SK-N-MC (cell line): ENCODE measurements around the gene LSM3.
A peak's percentile ranks its signal among the peaks of the same experiment; 100 is the strongest.

Experiments
- DNase-seq: peaks from one replicate; pipeline ENCODE4 v3.0.0-alpha.2; 2011; ENCODE audit warnings: low read depth, low spot score
- H3K27ac ChIP-seq: fragments of 200-600 bp; sonication (generic); 2 replicates; pipeline ENCODE4 v1.5.1; 2016; ENCODE audit warnings: mixed run types
- H3K36me3 ChIP-seq: fragments of 200-600 bp; sonication (generic); 2 replicates; pipeline ENCODE4 v1.6.1; 2017; ENCODE audit warnings: antibody characterized with exemption, low read length, mixed read lengths; ENCODE audit not compliant: insufficient read depth
- H3K4me3 ChIP-seq: fragments of 200-600 bp; sonication (generic); 2 replicates; pipeline ENCODE4 v1.5.1; 2016
- H3K9ac ChIP-seq: fragments of 200-600 bp; sonication (generic); 2 replicates; pipeline ENCODE4 v1.8.0; 2017; ENCODE audit warnings: mixed run types, mixed read lengths; ENCODE audit not compliant: insufficient read length
- H3K9me3 ChIP-seq: fragments of 200-600 bp; sonication (generic); 2 replicates; pipeline ENCODE4 v1.6.1; 2017; ENCODE audit warnings: low read depth, mild to moderate bottlenecking, antibody characterized with exemption, low read length, moderate library complexity, mixed read lengths
- EZH2 ChIP-seq: fragments of 200-600 bp; sonication (generic); IDR thresholded peaks from one replicate; pipeline ENCODE4 v1.6.1; 2017; ENCODE audit warnings: antibody characterized with exemption
- FOXP2 ChIP-seq: optimal IDR thresholded peaks from 2 replicates; pipeline ENCODE3; 2011; ENCODE audit warnings: mild to moderate bottlenecking, moderate library complexity; ENCODE audit not compliant: insufficient read depth; ENCODE audit errors: extremely low read length, control extremely low read depth
- POLR2AphosphoS5 ChIP-seq: IDR thresholded peaks from 2 replicates; pipeline ENCODE4 v1.6.1; 2012; ENCODE audit warnings: mild to moderate bottlenecking, low read depth, low read length, borderline replicate concordance

LSM3 gene

DNA sequence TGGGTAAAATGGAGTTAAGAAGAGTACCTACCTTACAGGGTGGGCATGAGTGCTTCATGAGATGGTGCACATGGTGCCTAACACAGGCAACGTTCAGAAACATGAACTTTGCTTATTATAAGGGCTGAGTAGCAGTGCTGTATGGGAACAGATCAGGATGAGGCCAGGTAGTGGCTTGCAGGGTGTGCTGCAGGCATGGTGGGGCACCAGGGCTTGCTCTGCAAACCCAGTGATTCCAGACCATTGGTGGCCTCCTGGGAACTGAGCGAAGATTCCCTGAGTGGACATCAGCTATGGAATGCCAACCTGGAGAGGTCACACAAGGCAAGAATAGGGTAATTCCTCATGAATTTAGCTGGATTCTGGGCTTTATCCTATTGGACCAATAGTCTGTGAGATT is 37.9 kb upstream of the LSM3 start:
- TF ChIP-seq FOXP2 = no peak
- TF ChIP-seq EZH2 = no peak
- TF ChIP-seq POLR2AphosphoS5 = no peak
- no peak for DNase-seq
- Histone ChIP-seq H3K4me3 (no peak overlapping the region), H3K9ac (no peak overlapping the region), H3K27ac (no peak overlapping the region), H3K36me3 (no peaks in the 10 kb centered on the region), H3K9me3 (no peaks in the 10 kb centered on the region)

DNA sequence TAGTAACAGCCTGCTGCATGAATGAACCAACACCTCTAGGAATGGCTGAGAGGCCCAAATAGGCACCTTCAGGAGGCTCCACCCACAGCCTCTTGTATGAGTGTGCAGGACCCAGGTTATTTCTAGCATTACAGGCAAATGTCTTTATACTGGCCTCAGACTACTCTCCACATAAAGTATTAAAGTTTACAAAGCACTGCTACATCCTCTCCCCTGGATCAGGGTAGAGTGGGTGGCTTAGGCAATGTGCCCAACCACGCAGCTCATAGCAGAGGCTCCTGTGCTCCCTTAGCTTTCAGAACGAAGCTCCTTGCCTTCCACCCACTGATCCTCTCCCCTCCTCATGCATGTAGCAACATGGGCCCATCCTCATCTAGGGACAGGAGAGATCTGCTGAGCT is 37.5 kb upstream of the LSM3 start:
- Histone ChIP-seq H3K27ac (no peak overlapping the region), H3K9me3 (no peaks in the 10 kb centered on the region), H3K9ac (no peak overlapping the region), H3K36me3 (no peaks in the 10 kb centered on the region; the same call in 1 of the 2 replicates), H3K4me3 (no peak overlapping the region)
- TF ChIP-seq EZH2 (no peak), POLR2AphosphoS5 (no peak), FOXP2 (no peak)
- DNase-seq = no peak

DNA sequence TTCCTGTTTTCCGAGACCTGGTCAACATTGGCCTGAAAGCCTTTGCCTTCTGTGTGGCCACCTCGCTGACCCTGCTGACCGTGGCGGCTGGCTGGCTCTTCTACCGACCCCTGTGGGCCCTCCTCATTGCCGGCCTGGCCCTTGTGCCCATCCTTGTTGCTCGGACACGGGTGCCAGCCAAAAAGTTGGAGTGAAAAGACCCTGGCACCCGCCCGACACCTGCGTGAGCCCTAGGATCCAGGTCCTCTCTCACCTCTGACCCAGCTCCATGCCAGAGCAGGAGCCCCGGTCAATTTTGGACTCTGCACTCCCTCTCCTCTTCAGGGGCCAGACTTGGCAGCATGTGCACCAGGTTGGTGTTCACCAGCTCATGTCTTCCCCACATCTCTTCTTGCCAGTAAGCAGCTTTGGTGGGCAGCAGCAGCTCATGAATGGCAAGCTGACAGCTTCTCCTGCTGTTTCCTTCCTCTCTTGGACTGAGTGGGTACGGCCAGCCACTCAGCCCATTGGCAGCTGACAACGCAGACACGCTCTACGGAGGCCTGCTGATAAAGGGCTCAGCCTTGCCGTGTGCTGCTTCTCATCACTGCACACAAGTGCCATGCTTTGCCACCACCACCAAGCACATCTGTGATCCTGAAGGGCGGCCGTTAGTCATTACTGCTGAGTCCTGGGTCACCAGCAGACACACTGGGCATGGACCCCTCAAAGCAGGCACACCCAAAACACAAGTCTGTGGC is 36.8 kb upstream of the LSM3 start:
- no peak overlapping the region for H3K27ac ChIP-seq
- no peak overlapping the region for H3K4me3 ChIP-seq
- H3K9me3 ChIP-seq = no peaks in the 10 kb centered on the region
- no peak overlapping the region for H3K9ac ChIP-seq
- no peak for DNase-seq
- TF ChIP-seq FOXP2 = no peak
- TF ChIP-seq EZH2 = no peak
- TF ChIP-seq POLR2AphosphoS5 = no peak
- no peaks in the 10 kb centered on the region; the same call in 1 of the 2 replicates for H3K36me3 ChIP-seq

DNA sequence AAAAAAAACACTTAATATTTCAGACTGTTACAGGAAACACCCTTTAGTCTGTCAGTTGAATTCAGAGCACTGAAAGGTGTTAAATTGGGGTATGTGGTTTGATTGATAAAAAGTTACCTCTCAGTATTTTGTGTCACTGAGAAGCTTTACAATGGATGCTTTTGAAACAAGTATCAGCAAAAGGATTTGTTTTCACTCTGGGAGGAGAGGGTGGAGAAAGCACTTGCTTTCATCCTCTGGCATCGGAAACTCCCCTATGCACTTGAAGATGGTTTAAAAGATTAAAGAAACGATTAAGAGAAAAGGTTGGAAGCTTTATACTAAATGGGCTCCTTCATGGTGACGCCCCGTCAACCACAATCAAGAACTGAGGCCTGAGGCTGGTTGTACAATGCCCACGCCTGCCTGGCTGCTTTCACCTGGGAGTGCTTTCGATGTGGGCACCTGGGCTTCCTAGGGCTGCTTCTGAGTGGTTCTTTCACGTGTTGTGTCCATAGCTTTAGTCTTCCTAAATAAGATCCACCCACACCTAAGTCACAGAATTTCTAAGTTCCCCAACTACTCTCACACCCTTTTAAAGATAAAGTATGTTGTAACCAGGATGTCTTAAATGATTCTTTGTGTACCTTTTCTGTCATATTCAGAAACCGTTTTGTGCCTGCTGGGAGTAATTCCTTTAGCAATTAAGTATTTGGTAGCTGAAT is 35.9 kb upstream of the LSM3 start:
- H3K36me3 ChIP-seq = no peaks in the 10 kb centered on the region; the same call in 1 of the 2 replicates

DNA sequence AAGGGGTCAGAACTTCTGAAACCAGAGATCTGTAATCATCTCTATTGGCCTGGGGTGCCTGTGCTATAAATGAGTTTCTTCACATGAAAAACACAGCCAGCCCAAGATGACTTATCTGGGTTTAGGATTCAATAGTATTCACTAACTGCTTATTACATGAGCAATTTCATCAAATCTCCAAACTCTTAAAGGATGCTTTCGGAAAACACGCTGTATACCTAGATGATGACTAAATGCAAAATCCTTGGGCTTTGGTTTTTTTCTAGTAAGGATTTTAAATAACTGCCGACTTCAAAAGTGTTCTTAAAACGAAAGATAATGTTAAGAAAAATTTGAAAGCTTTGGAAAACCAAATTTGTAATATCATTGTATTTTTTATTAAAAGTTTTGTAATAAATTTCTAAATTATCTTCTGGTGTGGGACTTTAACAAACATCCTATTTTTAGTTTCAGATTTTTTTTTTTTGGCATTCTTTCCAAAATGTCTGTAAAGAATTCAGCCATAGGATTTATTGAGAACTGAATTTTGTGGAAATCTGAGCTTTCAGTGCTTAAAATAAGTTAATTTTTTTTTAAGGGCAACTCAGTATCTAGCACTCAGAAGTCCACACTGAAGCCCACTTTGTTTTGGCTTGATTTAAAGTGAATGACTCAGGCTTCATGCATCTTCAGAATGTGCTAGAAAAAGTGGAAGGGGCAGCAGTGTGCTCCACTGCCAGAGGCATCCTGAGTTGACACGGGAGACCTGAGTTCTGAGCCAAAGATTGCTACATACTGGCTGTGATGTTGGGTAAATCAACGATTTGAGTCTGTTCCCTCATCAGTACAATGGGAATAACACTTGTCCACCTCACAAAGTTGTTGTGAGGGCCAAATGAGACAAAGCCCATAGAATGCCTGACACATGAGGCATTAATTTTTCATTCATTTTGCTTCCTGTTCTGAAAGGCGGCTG is 35.1 kb upstream of the LSM3 start:
- H3K4me3 ChIP-seq = no peak overlapping the region

More for the DNA sequence above, 35.9 kb upstream of the LSM3 start:
- no peak for DNase-seq
- Histone ChIP-seq H3K9ac (no peak overlapping the region), H3K4me3 (no peak overlapping the region), H3K9me3 (no peaks in the 10 kb centered on the region), H3K27ac (no peak overlapping the region)
- TF ChIP-seq POLR2AphosphoS5 (no peak), FOXP2 (no peak), EZH2 (no peak)

DNA sequence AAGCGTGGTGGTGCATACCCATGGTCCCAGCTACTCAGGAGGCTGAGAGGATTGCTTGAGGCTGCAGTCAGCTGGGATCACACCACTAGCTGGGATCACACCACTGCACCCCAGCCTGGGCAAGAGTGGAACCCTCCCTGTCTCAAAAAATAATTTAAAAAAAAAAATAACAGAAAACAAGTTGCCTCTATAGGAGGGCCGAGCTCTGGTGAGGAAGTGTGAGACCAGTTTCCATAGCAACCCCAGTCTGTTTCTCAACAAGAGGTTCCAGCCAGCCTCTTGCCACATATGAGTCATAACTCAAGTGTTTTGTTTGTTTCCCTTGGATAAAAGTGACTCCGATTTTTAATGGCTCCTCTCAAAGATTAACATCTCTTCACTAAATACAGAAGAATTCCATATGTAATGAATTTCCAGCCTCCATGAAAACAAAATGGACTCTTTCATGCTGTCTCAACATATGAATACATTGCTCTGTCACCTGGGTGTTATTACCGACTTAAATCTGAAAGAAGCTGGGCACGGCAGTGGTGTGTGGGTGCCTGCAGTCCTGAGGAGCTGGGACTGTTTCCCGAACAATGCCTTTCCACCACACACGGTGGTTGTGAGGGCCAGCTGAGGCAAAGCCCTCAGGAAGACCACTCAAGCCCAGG is 34.1 kb upstream of the LSM3 start:
- H3K36me3 ChIP-seq = no peaks in the 10 kb centered on the region; the same call in 1 of the 2 replicates
- H3K9ac ChIP-seq = peak overlapping the region; percentile 51
- H3K27ac ChIP-seq = peak overlapping the region; percentile 88
- peak; percentile 51 for DNase-seq
- TF ChIP-seq EZH2 (no peak), POLR2AphosphoS5 (no peak), FOXP2 (no peak)
- H3K4me3 ChIP-seq = 0 out of 2 replicates have a peak overlapping the region, but pooled peaks have one; percentile 9
- no peaks in the 10 kb centered on the region for H3K9me3 ChIP-seq

More for the DNA sequence above, 35.1 kb upstream of the LSM3 start:
- TF ChIP-seq EZH2 (no peak), POLR2AphosphoS5 (no peak), FOXP2 (no peak)
- peak overlapping the region; percentile 88; the same call in 1 of the 2 replicates for H3K27ac ChIP-seq
- no peaks in the 10 kb centered on the region for H3K9me3 ChIP-seq
- DNase-seq = no peak
- no peaks in the 10 kb centered on the region; the same call in 1 of the 2 replicates for H3K36me3 ChIP-seq
- no peak overlapping the region for H3K9ac ChIP-seq

DNA sequence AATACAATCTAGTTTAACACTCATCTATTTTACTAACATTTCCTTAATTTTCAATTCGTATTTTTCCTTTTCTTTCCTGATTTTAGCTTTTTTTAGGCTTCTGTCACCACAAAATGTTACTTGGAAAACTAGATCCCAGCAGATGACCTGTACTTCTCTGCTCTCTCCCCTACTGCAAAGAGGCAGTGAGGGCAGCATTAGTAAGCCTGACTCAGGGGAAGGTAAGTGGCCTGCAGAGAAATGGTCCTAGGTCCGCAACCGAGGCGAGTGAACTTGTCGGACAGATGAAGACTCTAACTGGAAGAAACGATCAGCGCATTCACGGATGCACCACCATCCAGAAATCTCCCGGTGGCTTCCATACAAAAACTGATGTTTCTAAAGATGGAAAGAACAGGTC is 33.4 kb upstream of the LSM3 start:
- no peaks in the 10 kb centered on the region; the same call in 1 of the 2 replicates for H3K36me3 ChIP-seq
- H3K9ac ChIP-seq = peak overlapping the region; percentile 51
- H3K27ac ChIP-seq = peak overlapping the region; percentile 88
- TF ChIP-seq POLR2AphosphoS5 (no peak), FOXP2 (no peak), EZH2 (no peak)
- H3K9me3 ChIP-seq = no peaks in the 10 kb centered on the region
- no peak for DNase-seq
- no peak overlapping the region for H3K4me3 ChIP-seq
